Endothelial cell of umbilical vein (primary cell): ENCODE results near the gene CIITA. TPM values are rescaled to one million over a fixed set of nuclear protein-coding genes. Genes with fewer than 3 reads are reported as not detected.

Experiments
- BruUV-seq: library from RNA; stranded (reverse); fragments of 400-500 nt; replicated peaks from 2 replicates; lab custom pipeline; 2021; lab: Mats Ljungman, UMichigan
- CTCF ChIA-PET: fragments of 300-600, 350-600 bp; sonication (Branson Sonifier 250); formaldehyde crosslinking; loops from one replicate; lab custom pipeline; 2021; ENCODE audit warnings: antibody characterized with exemption, inconsistent platforms; lab: Charles Lee
- POLR2A ChIA-PET: fragments of 300-600, 350-600 bp; sonication (Branson Sonifier 250); formaldehyde crosslinking; loops from one replicate; lab custom pipeline; 2021; ENCODE audit warnings: antibody characterized with exemption, inconsistent platforms; lab: Charles Lee
- DNase-seq: peaks from one replicate; pipeline ENCODE4 v3.0.0-alpha.2; 2011; ENCODE audit warnings: low read depth, low spot score
- FAIRE-seq: peaks from 2 replicates; lab custom pipeline; 2011; peaks lifted over from hg19 to GRCh38; lab: Jason Lieb, UNC
- H2AFZ ChIP-seq: 2 replicates; pipeline ENCODE4 v1.6.0; 2012; ENCODE audit warnings: low read depth, low read length, control low read depth, inconsistent platforms
- H3K27ac ChIP-seq: 2 replicates; pipeline ENCODE4 v1.5.1; 2011; ENCODE audit warnings: low read depth, mild to moderate bottlenecking, control low read depth, low read length, moderate library complexity; ENCODE audit not compliant: insufficient read depth
- H3K27me3 ChIP-seq, 2 experiments: 2 replicates each; pipeline versions ENCODE4 v1.6.0 to v1.6.1; 2011; ENCODE audit warnings: low read length in 2 of 2, mixed read lengths in 1 of 2; ENCODE audit not compliant: control insufficient read depth in 2 of 2, insufficient read depth in 2 of 2
- H3K36me3 ChIP-seq, 2 experiments: 2 replicates in 1 of 2; 3 replicates in 1 of 2; pipeline ENCODE4 v1.5.1; 2011; ENCODE audit warnings: low read length in 2 of 2, mild to moderate bottlenecking in 1 of 2, moderate library complexity in 1 of 2; ENCODE audit not compliant: control insufficient read depth in 2 of 2, insufficient read depth in 2 of 2; ENCODE audit errors: extremely low read depth in 1 of 2
- H3K4me1 ChIP-seq: 3 replicates; pipeline ENCODE4 v1.5.1; 2011; ENCODE audit warnings: mild to moderate bottlenecking, low read length; ENCODE audit not compliant: control insufficient read depth, insufficient read depth; ENCODE audit errors: extremely low read depth
- H3K4me2 ChIP-seq: 2 replicates; pipeline ENCODE4 v1.6.1; 2011; ENCODE audit warnings: low read length, control low read depth, mixed read lengths; ENCODE audit not compliant: insufficient read depth
- H3K4me3 ChIP-seq, 3 experiments: fragments of 200-600 bp in 1 of 3; sonication (generic), shearing (Covaris generic) in 1 of 3; replicated peaks in 1 of 3; 2 replicates each; pipeline ENCODE4 v1.5.1; 2011 to 2016; ENCODE audit warnings: control low read depth in 3 of 3, low read length in 3 of 3, mild to moderate bottlenecking in 2 of 3, inconsistent platforms in 1 of 3, low read depth in 1 of 3, moderate library complexity in 1 of 3; ENCODE audit not compliant: insufficient read depth in 1 of 3
- H3K79me2 ChIP-seq: 2 replicates; pipeline ENCODE4 v1.6.0; 2012; ENCODE audit warnings: low read length, inconsistent platforms; ENCODE audit not compliant: control insufficient read depth, insufficient read depth
- H3K9ac ChIP-seq: replicated peaks from 2 replicates; pipeline ENCODE3; 2011; ENCODE audit warnings: low read length, control low read depth; ENCODE audit not compliant: insufficient read depth; ENCODE audit errors: extremely low read depth
- H3K9me1 ChIP-seq: replicated peaks from 3 replicates; pipeline ENCODE4 v1.6.0; 2011; ENCODE audit warnings: mild to moderate bottlenecking, low read length; ENCODE audit not compliant: control insufficient read depth, insufficient read depth; ENCODE audit errors: extremely low read depth
- H3K9me3 ChIP-seq: replicated peaks from 2 replicates; pipeline ENCODE4 v1.5.1; 2012; ENCODE audit warnings: low read length, inconsistent platforms; ENCODE audit not compliant: control insufficient read depth, insufficient read depth
- H4K20me1 ChIP-seq: replicated peaks from 2 replicates; pipeline ENCODE3; 2011; ENCODE audit warnings: mild to moderate bottlenecking, low read length; ENCODE audit not compliant: control insufficient read depth, insufficient read depth; ENCODE audit errors: extremely low read depth
- FOS ChIP-seq: IDR thresholded peaks from 2 replicates; pipeline ENCODE4 v1.6.1; 2011; ENCODE audit warnings: mild to moderate bottlenecking, low read length, moderate library complexity, borderline replicate concordance; ENCODE audit not compliant: insufficient read depth
- GATA2 ChIP-seq: IDR thresholded peaks from 2 replicates; pipeline ENCODE4 v1.7.0; 2011; ENCODE audit warnings: low read depth, mild to moderate bottlenecking, moderate library complexity, mixed read lengths, low read length; ENCODE audit not compliant: insufficient read length, insufficient read depth
- JUN ChIP-seq: IDR thresholded peaks from 2 replicates; pipeline ENCODE4 v1.6.1; 2011; ENCODE audit warnings: borderline replicate concordance, low read depth; ENCODE audit not compliant: insufficient read length, insufficient read depth
- POLR2A ChIP-seq: IDR thresholded peaks from 2 replicates; pipeline ENCODE4 v1.6.1; 2012; ENCODE audit warnings: low read depth, mild to moderate bottlenecking, control low read depth, low read length
- dilution Hi-C: fragments of 300-500 bp; cut with MboI; formaldehyde crosslinking; loops from one replicate; pipeline ENCODE4 v1.15.0; 2019; ENCODE audit warnings: low sequenced_read_pairs; ENCODE audit not compliant: extremely low pct_ligation_motif_present
- intact Hi-C: fragments of 100-400 bp; cut with micrococcal nuclease; formaldehyde crosslinking; loops from one replicate; pipeline ENCODE4 v1.10.0; 2022
- polyA plus RNA-seq, 4 experiments: library from polyadenylated mRNA; depleted of rRNA in 3 of 4; stranded (reverse) in 3 of 4; unstranded in 1 of 4; fragments of >200 nt; gene quantifications; 2 replicates each; pipeline versions ENCODE4 v1.2.1 to v1.2.3, GENCODE V29; 2011 to 2012; ENCODE audit warnings: missing spikeins in 1 of 4
- total RNA-seq: library from RNA; stranded (reverse); gene quantifications from 2 replicates; pipeline ENCODE4 v1.2.3, GENCODE V29; 2021
- TF ChIP-seq, protein P1 (sequence below), 2 donors: IDR thresholded peaks; 1 replicate in 1 of 2; 2 replicates in 1 of 2; pipeline ENCODE4 v1.5.1; 2011; ENCODE audit warnings: low read length in 2 of 2, mild to moderate bottlenecking in 2 of 2, moderate library complexity in 2 of 2, control low read depth in 1 of 2, inconsistent platforms in 1 of 2, low read depth in 1 of 2; ENCODE audit not compliant: insufficient read depth in 1 of 2; ENCODE audit errors: extremely low read depth in 1 of 2

The CIITA gene
- total and polyA plus RNA-seq, 2 donors (not counting 3 experiments of a cell fraction or from before 2014, with no cell fraction given): not detected

DNA sequence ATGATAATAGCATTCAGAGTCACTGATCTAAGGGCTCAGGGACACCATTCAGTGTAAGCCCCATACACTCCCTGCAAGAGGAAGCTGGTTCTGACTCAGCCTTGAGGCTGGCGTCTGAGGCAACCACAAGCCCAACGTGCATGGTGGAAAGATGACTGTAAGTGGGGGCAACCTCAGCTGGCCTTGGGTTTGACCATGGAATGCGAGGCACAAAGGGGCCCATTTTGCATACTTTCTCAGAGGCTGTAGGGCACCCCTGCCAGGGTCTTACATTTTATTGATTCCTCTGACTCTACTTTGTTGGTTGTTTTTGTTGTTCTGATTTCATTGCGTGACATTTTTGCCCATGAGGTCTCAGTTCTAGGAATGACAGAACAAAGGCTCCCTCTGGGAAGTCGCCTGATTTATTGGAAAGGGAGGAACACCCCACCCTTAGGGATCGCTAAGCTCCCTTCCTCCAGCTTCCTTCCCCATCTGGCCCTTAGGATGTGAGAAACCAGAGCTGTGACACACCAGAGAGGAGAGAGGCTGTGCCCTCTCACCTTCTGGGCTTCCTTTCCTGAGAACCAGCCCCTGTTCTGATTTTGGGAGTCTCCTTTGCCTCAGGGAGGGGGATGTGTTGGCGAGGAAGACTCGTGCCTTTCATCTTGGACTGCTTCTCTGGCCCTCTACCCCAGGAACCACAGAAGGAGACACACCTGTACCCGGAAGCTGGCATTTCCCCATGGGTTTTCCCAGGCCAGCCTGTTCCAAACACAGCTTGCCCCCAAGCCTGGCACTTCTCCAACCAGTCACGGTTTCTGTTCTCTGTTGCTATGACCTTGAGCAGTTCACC lies 5.6 kb upstream of the CIITA start:
- Histone ChIP-seq H3K9me1 (no peaks in the 10 kb centered on the region), H3K27ac (no peak overlapping the region), H3K4me1 (no peaks in the 10 kb centered on the region), H3K4me3 (no peak overlapping the region), H3K4me2 (no peak overlapping the region), H3K36me3 (no peaks in the 10 kb centered on the region), H3K9ac (no peak overlapping the region), H3K79me2 (no peaks in the 10 kb centered on the region), H2AFZ (no peak overlapping the region), H3K27me3 (no peaks in the 10 kb centered on the region), H3K9me3 (no peaks in the 10 kb centered on the region), H4K20me1 (no peaks in the 10 kb centered on the region)
- ChIA-PET CTCF (no interaction called here), POLR2A (no interaction called here)
- FAIRE-seq: no peak
- intact Hi-C loops: no loop called here
- TF ChIP-seq JUN: no peak
- no peak for TF ChIP-seq GATA2
- no peak for TF ChIP-seq POLR2A
- TF ChIP-seq FOS: peak; percentile 53
- TF ChIP-seq, protein P1, sequence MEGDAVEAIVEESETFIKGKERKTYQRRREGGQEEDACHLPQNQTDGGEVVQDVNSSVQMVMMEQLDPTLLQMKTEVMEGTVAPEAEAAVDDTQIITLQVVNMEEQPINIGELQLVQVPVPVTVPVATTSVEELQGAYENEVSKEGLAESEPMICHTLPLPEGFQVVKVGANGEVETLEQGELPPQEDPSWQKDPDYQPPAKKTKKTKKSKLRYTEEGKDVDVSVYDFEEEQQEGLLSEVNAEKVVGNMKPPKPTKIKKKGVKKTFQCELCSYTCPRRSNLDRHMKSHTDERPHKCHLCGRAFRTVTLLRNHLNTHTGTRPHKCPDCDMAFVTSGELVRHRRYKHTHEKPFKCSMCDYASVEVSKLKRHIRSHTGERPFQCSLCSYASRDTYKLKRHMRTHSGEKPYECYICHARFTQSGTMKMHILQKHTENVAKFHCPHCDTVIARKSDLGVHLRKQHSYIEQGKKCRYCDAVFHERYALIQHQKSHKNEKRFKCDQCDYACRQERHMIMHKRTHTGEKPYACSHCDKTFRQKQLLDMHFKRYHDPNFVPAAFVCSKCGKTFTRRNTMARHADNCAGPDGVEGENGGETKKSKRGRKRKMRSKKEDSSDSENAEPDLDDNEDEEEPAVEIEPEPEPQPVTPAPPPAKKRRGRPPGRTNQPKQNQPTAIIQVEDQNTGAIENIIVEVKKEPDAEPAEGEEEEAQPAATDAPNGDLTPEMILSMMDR (IDR thresholded peaks at IDR 0.05; ENCODE audit: extremely low read depth in 1 of 2, insufficient read depth in 1 of 2, low read depth in 1 of 2, low read length in 2 of 2): no peak
- no TSS peak for BruUV-seq
- dilution Hi-C loops: no loop called here
- DNase-seq: no peak
